Adrenal gland (tissue), 5 donors: ENCODE measurements around the gene MAP3K12.

Experiments used
- POLR2A ChIP-seq, 2 donors: fragments of 450-650 bp; IDR thresholded peaks; one replicate each; pipeline ENCODE4 v1.6.1; 2017; ENCODE audit warnings: antibody characterized with exemption in 2 of 2, mild to moderate bottlenecking in 2 of 2, moderate library complexity in 1 of 2
- TF ChIP-seq, protein P1 (sequence below), 6 experiments: fragments of 450-650 bp in 4 of 6; fragments of 200-600 bp in 2 of 6; sonication (generic) in 1 of 6; IDR thresholded peaks; 1 replicate in 5 of 6; 2 replicates in 1 of 6; pipeline versions ENCODE4 v1.5.1 to v1.8.0; 2016 to 2021; ENCODE audit warnings: antibody characterized with exemption in 6 of 6, mild to moderate bottlenecking in 2 of 6, moderate library complexity in 1 of 6
- donor health status: DM: no; HTN: no; CAD: no.

DNA sequence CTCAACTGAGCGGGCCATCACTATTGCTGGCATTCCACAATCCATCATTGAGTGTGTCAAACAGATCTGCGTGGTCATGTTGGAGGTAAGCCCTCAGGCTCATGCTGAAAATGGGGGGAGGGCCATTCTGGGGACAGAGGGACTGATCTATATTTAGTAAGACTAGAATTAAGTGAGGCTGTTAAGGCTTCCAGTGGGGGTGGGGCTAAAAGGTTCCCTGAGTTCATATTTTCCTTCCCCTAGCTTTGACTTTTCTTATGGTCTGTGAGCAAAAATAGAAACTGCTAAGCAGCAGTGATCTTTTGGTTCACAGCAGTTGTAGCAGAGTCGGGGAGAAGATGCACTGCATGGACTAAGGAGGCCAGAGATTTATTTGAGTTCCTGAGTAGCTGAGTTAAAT lies 38.2 kb downstream of the MAP3K12 start:
- no peak for TF ChIP-seq POLR2A (IDR thresholded peaks at IDR 0.05)
- TF ChIP-seq, protein P1, sequence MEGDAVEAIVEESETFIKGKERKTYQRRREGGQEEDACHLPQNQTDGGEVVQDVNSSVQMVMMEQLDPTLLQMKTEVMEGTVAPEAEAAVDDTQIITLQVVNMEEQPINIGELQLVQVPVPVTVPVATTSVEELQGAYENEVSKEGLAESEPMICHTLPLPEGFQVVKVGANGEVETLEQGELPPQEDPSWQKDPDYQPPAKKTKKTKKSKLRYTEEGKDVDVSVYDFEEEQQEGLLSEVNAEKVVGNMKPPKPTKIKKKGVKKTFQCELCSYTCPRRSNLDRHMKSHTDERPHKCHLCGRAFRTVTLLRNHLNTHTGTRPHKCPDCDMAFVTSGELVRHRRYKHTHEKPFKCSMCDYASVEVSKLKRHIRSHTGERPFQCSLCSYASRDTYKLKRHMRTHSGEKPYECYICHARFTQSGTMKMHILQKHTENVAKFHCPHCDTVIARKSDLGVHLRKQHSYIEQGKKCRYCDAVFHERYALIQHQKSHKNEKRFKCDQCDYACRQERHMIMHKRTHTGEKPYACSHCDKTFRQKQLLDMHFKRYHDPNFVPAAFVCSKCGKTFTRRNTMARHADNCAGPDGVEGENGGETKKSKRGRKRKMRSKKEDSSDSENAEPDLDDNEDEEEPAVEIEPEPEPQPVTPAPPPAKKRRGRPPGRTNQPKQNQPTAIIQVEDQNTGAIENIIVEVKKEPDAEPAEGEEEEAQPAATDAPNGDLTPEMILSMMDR (IDR thresholded peaks at IDR 0.05): no peak
